ENCODE data around the gene IFT88.

Gene IFT88

DNA sequence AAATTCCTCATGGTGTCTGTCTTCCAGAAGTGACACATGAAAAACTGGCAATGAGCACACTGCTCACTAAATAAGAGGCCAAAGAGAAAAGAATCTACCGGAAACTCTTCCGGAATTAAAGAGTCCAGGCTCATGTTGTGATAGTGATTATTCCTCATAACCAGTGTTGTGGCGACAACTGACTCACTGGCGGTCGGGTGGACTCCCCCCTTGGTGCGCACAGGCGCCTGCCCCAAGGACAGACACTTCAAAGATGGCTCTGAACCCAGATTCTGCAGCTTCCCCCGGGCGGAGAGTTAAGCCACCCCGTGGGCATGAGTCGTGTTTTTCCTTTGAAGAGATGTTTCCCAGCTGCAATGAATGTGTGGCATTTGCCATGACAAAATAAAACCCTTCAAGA, 146.8 kb downstream of the IFT88 start:
- no peak for FAIRE-seq
- no peak for DNase-seq (ENCODE audit: insufficient read length, low spot score)
- TF ChIP-seq, protein P1, sequence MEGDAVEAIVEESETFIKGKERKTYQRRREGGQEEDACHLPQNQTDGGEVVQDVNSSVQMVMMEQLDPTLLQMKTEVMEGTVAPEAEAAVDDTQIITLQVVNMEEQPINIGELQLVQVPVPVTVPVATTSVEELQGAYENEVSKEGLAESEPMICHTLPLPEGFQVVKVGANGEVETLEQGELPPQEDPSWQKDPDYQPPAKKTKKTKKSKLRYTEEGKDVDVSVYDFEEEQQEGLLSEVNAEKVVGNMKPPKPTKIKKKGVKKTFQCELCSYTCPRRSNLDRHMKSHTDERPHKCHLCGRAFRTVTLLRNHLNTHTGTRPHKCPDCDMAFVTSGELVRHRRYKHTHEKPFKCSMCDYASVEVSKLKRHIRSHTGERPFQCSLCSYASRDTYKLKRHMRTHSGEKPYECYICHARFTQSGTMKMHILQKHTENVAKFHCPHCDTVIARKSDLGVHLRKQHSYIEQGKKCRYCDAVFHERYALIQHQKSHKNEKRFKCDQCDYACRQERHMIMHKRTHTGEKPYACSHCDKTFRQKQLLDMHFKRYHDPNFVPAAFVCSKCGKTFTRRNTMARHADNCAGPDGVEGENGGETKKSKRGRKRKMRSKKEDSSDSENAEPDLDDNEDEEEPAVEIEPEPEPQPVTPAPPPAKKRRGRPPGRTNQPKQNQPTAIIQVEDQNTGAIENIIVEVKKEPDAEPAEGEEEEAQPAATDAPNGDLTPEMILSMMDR (IDR thresholded peaks at IDR 0.05; ENCODE audit: insufficient read depth, missing control alignments) = no peak

DNA sequence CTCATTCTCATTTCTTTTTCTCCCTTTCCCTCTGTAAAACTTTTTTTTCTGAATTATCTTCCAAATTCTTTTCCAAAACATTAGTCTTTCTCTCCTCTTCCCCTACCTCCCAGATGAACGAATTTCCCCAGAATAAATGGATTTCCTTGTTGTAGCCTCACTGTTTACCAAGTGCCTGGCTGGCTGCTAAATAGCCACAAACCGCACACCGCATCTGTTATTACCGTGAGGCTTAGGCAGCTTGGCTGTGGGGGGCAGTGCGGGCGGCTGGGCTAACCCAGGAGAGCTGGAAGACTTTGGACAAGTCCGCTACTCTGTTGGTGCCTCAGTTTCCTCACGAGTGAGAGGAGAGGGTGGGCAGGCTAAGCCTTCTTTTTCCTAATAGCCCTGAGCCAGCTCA, 147.2 kb downstream of the IFT88 start:
- FAIRE-seq (no peak), DNase-seq (ENCODE audit: insufficient read length, low spot score) (no peak)
- TF ChIP-seq, protein P1 (IDR thresholded peaks at IDR 0.05; ENCODE audit: insufficient read depth, missing control alignments) = no peak

DNA sequence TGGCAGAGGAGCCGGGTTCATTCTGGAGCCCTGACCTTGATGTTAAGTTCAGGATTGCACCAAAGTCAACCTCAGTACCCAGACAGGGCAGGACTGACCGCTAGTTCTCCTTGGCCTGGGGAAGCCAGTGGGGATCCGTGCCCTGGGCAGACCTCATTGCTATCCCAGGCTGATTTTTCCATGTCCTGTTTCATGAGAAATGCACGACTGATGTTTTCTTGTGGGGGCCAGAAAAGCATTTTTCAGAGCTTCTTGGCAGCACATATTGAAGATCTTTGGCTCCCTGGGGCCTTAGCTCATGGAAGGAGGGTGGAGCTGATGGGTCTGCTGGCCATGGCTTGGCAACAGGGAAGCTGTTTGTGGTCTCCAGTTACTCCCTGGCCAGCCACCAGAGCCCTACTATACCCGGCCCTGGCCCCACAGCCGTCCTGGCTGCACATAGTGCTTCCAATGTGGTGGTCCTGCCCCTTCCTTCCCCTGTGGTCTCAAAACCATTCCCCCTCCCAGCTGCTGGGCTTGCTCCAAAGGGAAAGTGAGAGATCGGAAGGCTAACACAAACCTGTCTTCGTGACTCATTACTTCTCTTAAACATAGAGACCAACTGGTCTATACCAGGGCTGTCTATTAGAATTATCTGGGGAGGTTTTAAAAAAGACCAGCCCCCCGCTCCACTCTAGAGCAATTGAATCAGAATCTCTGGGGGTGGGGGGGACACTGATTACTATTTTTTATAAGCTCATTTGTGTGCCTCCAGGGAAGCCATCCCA, 147.8 kb downstream of the IFT88 start:
- no peak for FAIRE-seq
- no peak for DNase-seq (ENCODE audit: insufficient read length, low spot score)
- TF ChIP-seq, protein P1 (IDR thresholded peaks at IDR 0.05; ENCODE audit: insufficient read depth, missing control alignments) = no peak

DNA sequence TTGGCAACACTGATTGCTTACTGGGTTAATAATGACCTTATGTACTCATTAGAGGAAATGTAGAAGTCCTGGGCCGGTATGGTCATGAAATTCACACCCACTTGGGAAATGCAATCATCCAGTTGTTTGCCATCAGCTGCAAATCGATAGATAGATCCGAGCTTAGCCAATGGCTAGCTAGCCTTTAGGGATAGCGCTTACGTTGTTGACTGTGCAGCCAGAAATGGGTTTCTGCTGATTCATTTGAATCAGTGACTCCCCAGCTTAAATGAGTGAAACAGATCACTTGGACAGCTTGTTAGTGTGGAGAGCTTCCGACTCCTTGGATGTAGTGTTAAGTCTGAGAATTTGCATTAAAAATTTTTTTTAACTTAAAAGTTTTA, 148.4 kb downstream of the IFT88 start:
- no peak for DNase-seq (ENCODE audit: insufficient read length, low spot score)
- no peak for FAIRE-seq
- TF ChIP-seq, protein P1 (IDR thresholded peaks at IDR 0.05; ENCODE audit: insufficient read depth, missing control alignments) = no peak

DNA sequence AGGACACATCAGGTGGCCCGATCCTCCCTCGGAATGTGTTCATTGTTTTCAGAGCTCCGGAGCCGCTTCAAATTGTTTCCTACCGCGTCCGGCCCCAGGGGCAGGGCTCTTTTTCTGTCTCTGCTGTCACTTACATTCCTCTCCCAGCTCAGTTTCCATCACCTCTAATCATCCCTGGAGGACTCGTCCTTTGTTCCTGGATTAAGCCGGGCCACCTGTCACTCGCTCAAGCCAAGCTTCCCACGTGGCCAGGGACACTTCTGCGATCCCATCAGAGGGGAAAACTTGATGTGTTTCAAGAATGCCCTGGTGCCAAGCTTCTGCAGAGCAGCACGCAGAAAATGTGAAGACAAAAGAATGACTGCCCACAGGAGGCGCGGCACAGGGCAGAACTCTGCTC, 150.0 kb downstream of the IFT88 start:
- TF ChIP-seq, protein P1 (IDR thresholded peaks at IDR 0.05; ENCODE audit: insufficient read depth, missing control alignments) = no peak
- peak; percentile 80 for DNase-seq (ENCODE audit: insufficient read length, low spot score)
- FAIRE-seq = peak; percentile 86

DNA sequence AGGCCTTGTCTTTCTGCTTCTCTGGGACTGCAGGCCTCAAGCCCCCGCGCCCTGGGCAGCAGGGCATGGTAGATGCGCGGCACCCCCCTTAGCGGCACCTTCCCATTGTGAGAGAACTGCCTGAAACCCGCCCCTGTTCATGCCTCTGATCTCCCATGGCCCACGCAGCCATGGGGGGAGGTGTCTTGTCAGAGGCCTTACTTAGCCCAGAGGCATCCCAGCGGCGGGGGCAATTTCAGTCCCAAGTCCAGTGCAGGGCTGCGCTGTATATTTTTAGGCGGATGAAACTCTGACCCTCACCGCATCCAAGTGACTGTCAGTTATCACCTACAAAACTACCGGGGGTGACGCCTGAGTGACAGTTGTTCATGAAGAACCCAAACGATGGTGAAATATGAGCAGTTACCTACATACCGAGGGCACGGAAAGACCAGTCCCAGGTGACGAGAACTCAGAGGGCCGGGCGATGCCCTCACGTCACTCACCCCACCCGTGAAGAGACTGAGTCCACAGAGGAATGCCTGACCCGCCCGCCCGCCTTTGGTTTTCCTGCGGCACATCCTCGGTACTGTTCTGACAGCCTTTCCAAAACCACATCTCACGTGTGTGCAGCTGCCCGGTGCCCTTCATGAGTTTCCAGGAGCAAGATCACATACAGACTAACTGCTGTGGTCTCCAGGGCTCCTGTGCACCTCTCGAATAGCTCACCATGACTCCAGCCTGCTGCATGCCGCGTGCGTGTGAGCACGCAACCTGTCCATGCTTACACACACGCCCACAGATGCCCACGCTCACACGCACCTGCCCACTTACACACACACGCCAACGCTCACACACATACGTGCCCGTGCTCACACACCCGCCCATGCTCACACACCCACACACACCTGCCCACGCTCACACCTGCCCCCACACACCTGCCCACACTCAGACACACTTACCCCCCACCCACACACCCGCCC, 150.9 kb downstream of the IFT88 start:
- no peak for FAIRE-seq
- TF ChIP-seq, protein P1 (IDR thresholded peaks at IDR 0.05; ENCODE audit: insufficient read depth, missing control alignments) = no peak
- DNase-seq (ENCODE audit: insufficient read length, low spot score) = no peak
